Tibial nerve (tissue), 3 donors: ENCODE results near the gene ATAD1.

Experiments used
- EP300 ChIP-seq, 2 donors: sonication (generic); formaldehyde crosslinking; IDR thresholded peaks; one replicate each; pipeline ENCODE4 v1.6.1; 2017; ENCODE audit warnings: antibody characterized with exemption in 2 of 2, mild to moderate bottlenecking in 1 of 2
- POLR2A ChIP-seq, 2 donors: fragments of 450-650 bp; IDR thresholded peaks; one replicate each; pipeline ENCODE4 v1.6.1; 2017; ENCODE audit warnings: antibody characterized with exemption in 2 of 2, mild to moderate bottlenecking in 2 of 2, moderate library complexity in 2 of 2

DNA sequence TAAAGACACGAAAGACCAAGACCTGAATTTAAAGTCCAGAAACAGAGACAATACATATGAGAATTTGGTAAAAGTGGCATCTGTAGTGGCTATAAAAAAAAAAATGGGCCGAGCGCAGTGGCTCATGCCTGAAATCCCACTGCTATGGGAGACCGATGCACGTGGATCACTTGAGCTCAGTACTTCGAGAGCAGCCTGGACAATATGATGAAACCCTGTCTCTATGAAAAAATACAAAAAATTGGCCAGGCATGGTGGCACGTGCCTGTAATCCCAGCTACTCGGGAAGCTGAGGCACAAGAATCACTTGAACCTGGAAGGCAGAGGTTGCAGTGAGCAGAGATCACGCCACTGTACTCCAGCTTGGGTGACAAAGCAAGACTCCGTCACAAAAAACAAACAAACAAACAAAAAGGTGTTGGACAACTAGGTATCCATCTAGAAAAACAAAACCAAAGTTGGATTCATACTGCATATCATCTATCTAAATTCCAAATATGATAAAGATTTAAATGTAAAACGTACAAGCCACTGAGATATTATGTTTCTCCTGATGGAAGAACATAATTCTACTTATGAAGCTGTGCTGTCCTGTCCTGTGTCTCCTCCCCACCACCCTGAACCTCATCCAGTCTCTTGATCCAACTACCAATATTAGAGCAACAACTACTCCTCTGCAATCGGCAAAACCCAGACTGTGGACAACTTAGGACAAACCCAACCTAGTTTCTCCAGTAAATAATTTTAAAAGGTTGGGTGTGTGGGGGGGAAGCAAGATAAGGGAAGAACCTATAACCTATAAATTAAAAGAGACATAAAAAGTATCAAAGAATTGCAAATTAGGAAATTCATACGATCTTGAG lies 53.7 kb downstream of the ATAD1 start:
- TF ChIP-seq POLR2A (IDR thresholded peaks at IDR 0.05) (no peak), EP300 (IDR thresholded peaks at IDR 0.05) (no peak)
